Suprapubic skin (tissue), 2 donors: Measurements from ENCODE around the gene MYB.

ENCODE experiments used
- EP300 ChIP-seq: sonication (generic); formaldehyde crosslinking; IDR thresholded peaks from one replicate; pipeline ENCODE4 v1.6.1; 2017; ENCODE audit warnings: antibody characterized with exemption
- POLR2A ChIP-seq, 2 donors: fragments of 450-650 bp; IDR thresholded peaks; one replicate each; pipeline ENCODE4 v1.6.1; 2017; ENCODE audit warnings: antibody characterized with exemption in 2 of 2, mild to moderate bottlenecking in 2 of 2, moderate library complexity in 2 of 2

DNA sequence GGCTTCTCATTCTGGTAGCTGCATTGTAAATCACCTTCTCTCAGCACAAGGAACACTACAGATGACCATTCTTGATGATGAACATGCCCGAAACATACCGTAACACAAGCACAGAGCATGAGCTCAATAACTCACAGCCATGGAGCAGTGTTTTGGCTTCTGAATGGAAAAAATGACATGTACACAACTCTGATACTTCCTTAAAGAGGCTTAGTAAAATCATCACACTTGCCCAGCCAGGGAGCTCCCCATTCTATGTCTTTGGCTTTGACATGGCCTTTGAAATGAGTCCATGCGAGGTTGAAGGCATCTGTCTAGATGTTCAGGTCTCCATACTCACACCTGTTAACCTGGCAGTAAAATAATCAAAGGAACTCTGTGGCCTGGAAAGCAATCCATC, 87.6 kb downstream of the MYB start:
- no peak for TF ChIP-seq POLR2A (IDR thresholded peaks at IDR 0.05)
- no peak for TF ChIP-seq EP300
